ENCODE data around the gene FEN1. TPM values are rescaled to one million over a fixed set of nuclear protein-coding genes. Genes with fewer than 3 reads are reported as not detected.

FEN1 gene
- total and polyA plus RNA-seq, 4 donors = 4.5 to 46.5 (median 9.5) TPM

GRCh38 chr11:61800331-61801281 is 7.9 kb downstream of the FEN1 start:
- 95% methylated on average over 3 of the region's 3 CpGs for WGBS
- Histone ChIP-seq H3K27me3 (ENCODE audit: control insufficient read depth in 4 of 4, insufficient read depth in 4 of 4, low read length in 3 of 4) (no peaks in the 10 kb centered on the region), H3K9ac (ENCODE audit: low read depth in 1 of 2, low read length in 2 of 2) (no peak overlapping the region), H3K4me1 (ENCODE audit: control insufficient read depth in 4 of 4, insufficient read depth in 4 of 4, low read length in 3 of 4) (peaks cover 0 to 13% (median 5%) of the 10 kb centered on the region in 4 donors), H3K4me3 (ENCODE audit: low read depth in 1 of 3, low read length in 3 of 3) (no peak overlapping the region), H3K36me3 (ENCODE audit: control insufficient read depth in 4 of 4, insufficient read depth in 3 of 4, low read depth in 1 of 4, low read length in 3 of 4) (peaks cover 3 to 35% (median 13%) of the 10 kb centered on the region in 4 donors), H3K27ac (ENCODE audit: low read depth in 1 of 2, low read length in 2 of 2) (no peak overlapping the region), H3K9me3 (ENCODE audit: control insufficient read depth in 4 of 4, low read length in 3 of 4) (no peaks in the 10 kb centered on the region)
- no peak for DNase-seq (ENCODE audit: low spot score)
- TF ChIP-seq RAD21 (IDR thresholded peaks at IDR 0.05) (no peak), EGR1 (IDR thresholded peaks at IDR 0.05; ENCODE audit: low read depth in 2 of 2) (no peak), JUND (IDR thresholded peaks at IDR 0.05) (no peak), REST (IDR thresholded peaks at IDR 0.05) (no peak), NR2F2 (IDR thresholded peaks at IDR 0.05) (no peak), HNF4G (IDR thresholded peaks at IDR 0.05) (no peak), YY1 (IDR thresholded peaks at IDR 0.05) (no peak), SP1 (IDR thresholded peaks at IDR 0.05) (no peak), HNF4A (conservative IDR thresholded peaks at IDR 0.05) (no peak)
- TF ChIP-seq, protein P1, sequence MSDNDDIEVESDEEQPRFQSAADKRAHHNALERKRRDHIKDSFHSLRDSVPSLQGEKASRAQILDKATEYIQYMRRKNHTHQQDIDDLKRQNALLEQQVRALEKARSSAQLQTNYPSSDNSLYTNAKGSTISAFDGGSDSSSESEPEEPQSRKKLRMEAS (IDR thresholded peaks at IDR 0.05) = no peak
- TF ChIP-seq, protein P2, sequence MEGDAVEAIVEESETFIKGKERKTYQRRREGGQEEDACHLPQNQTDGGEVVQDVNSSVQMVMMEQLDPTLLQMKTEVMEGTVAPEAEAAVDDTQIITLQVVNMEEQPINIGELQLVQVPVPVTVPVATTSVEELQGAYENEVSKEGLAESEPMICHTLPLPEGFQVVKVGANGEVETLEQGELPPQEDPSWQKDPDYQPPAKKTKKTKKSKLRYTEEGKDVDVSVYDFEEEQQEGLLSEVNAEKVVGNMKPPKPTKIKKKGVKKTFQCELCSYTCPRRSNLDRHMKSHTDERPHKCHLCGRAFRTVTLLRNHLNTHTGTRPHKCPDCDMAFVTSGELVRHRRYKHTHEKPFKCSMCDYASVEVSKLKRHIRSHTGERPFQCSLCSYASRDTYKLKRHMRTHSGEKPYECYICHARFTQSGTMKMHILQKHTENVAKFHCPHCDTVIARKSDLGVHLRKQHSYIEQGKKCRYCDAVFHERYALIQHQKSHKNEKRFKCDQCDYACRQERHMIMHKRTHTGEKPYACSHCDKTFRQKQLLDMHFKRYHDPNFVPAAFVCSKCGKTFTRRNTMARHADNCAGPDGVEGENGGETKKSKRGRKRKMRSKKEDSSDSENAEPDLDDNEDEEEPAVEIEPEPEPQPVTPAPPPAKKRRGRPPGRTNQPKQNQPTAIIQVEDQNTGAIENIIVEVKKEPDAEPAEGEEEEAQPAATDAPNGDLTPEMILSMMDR (IDR thresholded peaks at IDR 0.05; ENCODE audit: low read depth, low read length, missing input control) = no peak
- TF ChIP-seq, protein P3, sequence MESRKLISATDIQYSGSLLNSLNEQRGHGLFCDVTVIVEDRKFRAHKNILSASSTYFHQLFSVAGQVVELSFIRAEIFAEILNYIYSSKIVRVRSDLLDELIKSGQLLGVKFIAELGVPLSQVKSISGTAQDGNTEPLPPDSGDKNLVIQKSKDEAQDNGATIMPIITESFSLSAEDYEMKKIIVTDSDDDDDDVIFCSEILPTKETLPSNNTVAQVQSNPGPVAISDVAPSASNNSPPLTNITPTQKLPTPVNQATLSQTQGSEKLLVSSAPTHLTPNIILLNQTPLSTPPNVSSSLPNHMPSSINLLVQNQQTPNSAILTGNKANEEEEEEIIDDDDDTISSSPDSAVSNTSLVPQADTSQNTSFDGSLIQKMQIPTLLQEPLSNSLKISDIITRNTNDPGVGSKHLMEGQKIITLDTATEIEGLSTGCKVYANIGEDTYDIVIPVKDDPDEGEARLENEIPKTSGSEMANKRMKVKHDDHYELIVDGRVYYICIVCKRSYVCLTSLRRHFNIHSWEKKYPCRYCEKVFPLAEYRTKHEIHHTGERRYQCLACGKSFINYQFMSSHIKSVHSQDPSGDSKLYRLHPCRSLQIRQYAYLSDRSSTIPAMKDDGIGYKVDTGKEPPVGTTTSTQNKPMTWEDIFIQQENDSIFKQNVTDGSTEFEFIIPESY (IDR thresholded peaks at IDR 0.05) = no peak
- TF ChIP-seq, protein P4, sequence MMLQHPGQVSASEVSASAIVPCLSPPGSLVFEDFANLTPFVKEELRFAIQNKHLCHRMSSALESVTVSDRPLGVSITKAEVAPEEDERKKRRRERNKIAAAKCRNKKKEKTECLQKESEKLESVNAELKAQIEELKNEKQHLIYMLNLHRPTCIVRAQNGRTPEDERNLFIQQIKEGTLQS (IDR thresholded peaks at IDR 0.05) = no peak

GRCh38 chr11:61802605-61803004 is 9.9 kb downstream of the FEN1 start:
- Histone ChIP-seq H3K4me3 (ENCODE audit: low read depth in 1 of 3, low read length in 3 of 3) (no peak overlapping the region), H3K9ac (ENCODE audit: low read depth in 1 of 2, low read length in 2 of 2) (no peak overlapping the region), H3K9me3 (ENCODE audit: control insufficient read depth in 4 of 4, low read length in 3 of 4) (no peaks in the 10 kb centered on the region), H3K36me3 (ENCODE audit: control insufficient read depth in 4 of 4, insufficient read depth in 3 of 4, low read depth in 1 of 4, low read length in 3 of 4) (peaks cover 3 to 46% (median 16%) of the 10 kb centered on the region in 4 donors), H3K27ac (ENCODE audit: low read depth in 1 of 2, low read length in 2 of 2) (no peak overlapping the region), H3K27me3 (ENCODE audit: control insufficient read depth in 4 of 4, insufficient read depth in 4 of 4, low read length in 3 of 4) (no peaks in the 10 kb centered on the region), H3K4me1 (ENCODE audit: control insufficient read depth in 4 of 4, insufficient read depth in 4 of 4, low read length in 3 of 4) (peaks cover 0 to 8% (median 3%) of the 10 kb centered on the region in 4 donors)
- no peak for DNase-seq (ENCODE audit: low spot score)
- 95% methylated on average over 6 of the region's 6 CpGs for WGBS
- no peak for TF ChIP-seq RAD21 (IDR thresholded peaks at IDR 0.05)
- no peak for TF ChIP-seq FOXA2 (IDR thresholded peaks at IDR 0.05)
- no peak for TF ChIP-seq RXRA (IDR thresholded peaks at IDR 0.05)
- TF ChIP-seq, protein P4 (IDR thresholded peaks at IDR 0.05) = no peak
- no peak for TF ChIP-seq GABPA (IDR thresholded peaks at IDR 0.05 in 1 of 2, conservative IDR thresholded peaks at IDR 0.05 in 1 of 2)
- TF ChIP-seq HNF4A (conservative IDR thresholded peaks at IDR 0.05) = no peak
- TF ChIP-seq SP1 (IDR thresholded peaks at IDR 0.05) = no peak
- TF ChIP-seq NR2F2 (IDR thresholded peaks at IDR 0.05) = no peak
- TF ChIP-seq TAF1 (conservative IDR thresholded peaks at IDR 0.05) = no peak
- TF ChIP-seq HNF4G (IDR thresholded peaks at IDR 0.05) = no peak
- no peak for TF ChIP-seq REST (IDR thresholded peaks at IDR 0.05)

Measured in liver (tissue), 9 donors.